SHP77 (cell line): ENCODE results near the gene ASPG.

Experiments
- DNase-seq, 2 experiments: peaks; one replicate each; lab custom pipeline; 2025; lab: John Stamatoyannopoulos, UW

ASPG gene

GRCh38 chr14:104105071-104105821, 19.7 kb downstream of the ASPG start:
- DNase-seq: no peak

- no peak for DNase-seq
Observed at GRCh38 chr14:104105822-104106470, 20.4 kb downstream of the ASPG start.

DNA sequence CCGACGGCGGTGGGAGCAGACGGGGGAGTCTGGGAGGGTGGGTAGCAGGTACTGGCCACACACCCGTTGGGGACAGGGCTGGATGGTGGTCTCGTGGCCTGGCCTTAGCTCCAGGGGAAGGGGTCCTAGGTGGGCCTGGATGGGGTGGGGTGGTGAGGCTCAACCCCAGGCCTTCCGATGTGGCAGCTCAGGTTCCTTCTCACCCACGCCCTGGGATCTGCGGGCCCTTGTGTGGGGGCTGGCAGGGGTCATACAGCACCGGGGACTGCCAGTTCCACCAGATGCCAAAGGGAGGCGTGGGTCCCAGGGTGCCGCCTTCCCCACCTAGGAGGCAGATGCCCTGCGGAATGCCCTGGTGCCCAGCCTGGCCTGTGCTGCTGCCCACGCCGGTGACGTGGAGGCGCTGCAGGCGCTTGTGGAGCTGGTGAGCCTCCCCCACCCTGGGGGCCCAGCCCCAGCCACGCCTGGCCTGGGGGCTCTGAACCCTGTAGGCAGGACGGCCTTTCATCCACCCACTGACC, 21.0 kb downstream of the ASPG start:
- DNase-seq: no peak

- no peak for DNase-seq
Observed at GRCh38 chr14:104107101-104107581, 21.6 kb downstream of the ASPG start.

DNA sequence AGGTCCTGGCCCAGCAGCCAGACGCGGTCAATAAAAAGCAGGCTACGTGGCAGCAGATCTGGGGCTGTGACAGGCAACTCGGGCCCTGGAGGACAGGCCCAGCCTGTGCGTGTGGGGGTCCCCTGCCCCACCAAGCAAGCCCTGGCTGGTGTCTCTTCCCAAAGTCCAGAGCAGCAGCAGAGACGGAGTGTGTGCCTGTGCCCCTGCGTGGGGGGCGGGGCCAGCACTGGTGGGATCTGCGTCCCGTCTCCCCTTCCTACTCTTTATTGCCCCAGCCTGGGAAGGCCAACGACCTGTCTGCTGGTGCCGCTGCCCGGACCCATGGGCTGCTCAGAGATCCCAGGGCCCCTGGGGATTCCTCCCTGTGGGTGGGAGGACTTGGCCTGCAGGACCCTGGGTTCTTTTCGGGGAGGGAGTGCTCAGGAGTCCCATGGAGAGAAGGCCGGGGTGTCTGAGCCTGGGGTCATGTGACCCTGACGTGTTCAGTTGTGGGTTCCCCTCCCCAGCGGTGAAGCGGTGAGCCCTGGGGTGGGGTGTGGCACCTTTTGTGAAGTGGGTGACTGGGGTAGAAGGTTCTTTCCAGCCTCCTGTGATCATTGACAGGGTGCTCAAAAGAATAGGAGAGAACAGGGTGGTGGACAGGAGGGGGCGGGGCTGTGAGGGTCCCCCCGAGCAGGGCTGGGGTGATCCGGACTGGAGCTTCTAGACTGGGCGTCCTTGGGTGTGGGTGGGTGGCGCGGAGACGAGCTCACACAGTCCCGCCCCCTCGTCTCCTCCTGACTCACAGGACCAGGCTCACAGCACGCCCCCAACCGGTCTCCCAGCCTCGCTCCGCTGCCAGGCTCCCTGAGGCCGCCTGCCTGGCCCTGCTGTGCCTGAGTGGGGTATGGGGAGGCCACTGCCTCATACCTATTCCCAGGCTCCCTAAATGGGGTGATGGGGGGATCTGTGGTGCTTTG, 22.4 kb downstream of the ASPG start:
- no peak for DNase-seq

DNA sequence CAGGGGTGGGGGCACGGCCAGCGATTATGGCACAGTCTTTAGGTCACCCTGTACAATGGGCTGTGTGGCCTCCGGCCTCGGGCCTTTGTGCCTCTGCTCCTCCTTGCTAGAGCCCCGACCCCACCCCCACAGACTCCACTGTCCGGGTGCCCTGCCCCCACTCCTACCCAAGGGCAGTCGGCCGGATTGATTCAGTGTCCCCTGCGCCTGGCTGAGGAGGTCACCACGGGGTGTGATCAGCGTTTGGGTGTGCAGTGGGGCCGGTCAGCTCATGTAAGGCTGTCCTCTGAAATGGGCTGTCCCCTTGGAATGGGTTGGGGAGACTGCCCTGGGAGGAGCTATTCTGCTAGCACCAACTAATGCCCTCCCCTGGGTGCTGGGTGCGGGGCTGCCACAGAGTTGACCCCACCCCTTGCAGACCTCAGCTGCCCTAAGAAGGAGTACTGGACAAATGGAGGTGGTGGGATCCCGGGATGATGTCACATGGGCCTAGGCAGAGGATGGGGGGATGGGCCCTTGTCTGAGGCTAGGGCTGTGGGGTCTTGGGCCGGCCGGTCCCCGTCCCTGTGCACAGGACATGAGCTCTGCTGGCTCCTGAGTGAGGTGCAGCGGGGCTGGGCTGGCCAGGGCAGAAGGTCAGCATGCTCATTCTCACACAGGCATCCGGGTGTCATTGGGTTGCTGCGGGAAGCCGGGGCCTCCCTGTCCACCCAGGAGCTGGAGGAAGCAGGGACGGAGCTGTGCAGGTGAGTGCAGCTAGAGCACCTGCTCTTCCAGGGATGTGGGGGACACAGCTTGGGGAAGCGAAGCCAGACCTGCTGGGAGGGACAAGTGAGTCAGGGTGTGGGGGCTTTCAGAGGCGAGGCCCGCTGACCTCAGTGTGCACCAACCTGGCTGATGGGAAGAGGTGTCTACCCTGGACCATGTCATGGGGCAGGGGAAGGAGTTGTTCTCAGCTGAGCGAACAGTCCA, 23.4 kb downstream of the ASPG start:
- no peak for DNase-seq

DNA sequence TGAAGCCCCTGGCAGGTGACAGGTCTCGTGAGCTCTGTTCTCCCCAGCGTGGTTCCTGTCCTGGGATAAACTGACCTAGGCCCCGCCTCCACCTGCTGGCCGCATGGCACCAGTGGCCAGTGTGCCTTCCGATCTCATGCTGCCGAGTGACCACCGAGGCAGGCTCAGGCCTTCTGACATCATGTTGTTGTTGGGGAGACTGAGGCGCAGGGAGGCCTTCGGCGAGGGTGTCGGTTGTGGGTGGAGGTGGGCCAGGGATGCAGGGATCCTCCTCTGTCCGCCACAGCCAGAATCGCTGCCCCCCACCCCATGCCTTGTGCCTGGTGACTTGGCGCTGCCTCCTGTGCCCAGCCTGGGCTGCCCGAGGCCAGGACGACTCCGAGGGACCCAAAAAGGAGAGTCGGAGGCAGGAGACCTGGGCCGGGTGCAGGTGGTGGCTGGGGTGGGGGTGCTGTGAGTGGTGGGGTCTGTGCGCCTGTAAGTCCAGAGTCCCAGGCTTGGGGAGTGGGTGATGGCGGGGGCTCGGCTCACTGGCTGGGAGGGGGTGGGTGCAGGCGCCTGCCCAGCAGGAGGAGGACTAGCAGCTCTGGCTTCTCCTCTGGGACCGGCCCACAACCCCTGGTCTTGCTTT, 24.3 kb downstream of the ASPG start:
- DNase-seq: no peak

GRCh38 chr14:104110491-104111209, 25.1 kb downstream of the ASPG start:
- no peak for DNase-seq

DNA sequence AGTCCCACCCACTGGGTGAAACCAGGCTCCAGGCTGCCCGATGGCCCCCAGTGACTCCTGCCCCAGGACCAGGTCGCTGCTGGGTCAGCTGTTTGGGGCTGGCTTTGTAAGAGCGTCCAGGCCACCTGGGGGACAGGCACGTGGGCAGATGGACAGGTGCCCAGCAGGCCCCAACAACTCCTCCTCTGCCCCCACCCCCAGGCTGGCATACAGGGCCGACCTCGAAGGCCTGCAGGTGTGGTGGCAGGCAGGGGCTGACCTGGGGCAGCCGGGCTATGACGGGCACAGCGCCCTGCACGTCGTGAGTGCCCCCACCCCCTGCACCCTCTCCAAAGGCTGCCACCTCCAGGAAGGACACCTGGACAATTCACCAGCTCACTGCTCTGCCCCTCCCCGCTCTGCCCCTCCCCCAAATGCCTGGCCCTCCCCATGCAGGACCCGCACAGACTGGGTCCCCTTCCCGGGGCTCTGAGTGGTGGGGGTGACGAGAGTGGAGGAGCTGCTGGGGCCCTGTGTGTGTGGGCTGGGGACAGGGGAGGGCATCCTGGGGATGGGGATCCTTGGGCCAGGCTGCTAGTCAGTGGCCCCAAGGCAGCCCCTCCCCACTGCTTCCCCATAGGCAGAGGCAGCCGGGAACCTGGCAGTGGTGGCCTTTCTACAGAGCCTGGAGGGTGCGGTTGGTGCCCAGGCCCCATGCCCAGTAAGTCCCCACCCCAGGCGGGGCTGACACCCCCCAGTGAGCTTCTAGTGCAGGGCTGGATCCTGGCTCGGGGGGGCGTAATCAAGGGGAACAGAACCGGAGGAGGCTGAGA, 26.0 kb downstream of the ASPG start:
- DNase-seq: no peak

DNA sequence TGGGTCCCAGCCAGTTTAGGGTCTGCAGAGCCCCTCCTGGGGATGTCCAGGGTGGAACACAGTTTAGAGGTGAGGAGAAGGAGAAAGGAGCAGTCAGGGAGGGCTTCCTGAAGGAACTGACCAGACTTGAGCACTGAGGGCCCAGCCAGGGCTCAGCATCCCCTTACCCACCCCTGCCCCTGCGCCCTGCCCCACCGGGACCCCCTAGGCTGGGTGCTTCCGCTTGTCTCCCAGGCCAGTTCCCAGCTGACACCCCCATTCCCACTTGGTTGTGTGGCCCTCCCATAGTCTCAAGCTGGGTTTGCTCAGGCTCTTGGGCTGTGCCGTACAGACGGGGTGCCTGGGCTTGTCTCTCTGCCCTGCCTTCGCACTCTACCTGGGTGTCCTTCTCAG, 26.6 kb downstream of the ASPG start:
- DNase-seq: no peak

- no peak for DNase-seq
Observed at GRCh38 chr14:104112609-104113571, 27.4 kb downstream of the ASPG start.

GRCh38 chr14:104113631-104114420, 28.3 kb downstream of the ASPG start:
- no peak for DNase-seq

DNA sequence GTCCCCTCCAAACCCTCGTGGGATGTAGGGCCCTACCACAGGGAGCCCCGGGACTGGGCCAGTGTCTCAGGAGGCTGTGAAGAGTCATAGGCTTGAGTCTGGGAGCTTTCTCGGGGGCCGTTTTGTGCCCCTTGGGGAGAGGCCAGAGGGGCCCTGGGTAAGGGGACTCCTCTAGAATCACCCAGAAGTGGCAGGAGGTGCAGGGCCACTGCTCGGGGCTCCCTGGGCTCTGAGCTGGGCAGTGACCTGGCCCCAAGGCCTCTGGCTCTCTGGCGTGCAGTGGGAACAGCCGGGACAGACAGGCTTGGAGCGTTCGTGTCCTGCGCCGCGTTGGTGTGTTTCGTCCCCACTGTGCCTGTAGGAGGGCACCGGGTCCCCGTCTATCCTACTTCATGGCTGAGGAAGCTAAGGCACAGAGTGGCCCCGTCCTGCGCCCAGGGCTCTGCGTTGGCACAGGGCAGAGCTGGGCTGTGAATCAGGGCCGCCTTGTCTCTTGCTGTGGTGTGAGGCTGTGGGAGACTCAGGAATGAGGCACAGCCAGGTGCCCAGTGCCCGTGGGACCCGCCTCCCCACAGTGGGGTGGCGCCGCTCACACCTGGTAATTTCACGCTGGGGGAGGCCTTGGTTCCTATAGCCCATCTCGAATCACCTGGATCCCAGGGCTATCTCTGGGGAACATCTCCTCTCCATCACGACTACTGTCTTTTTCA, 29.1 kb downstream of the ASPG start:
- no peak for DNase-seq

- no peak for DNase-seq
Observed at GRCh38 chr14:104115131-104115600, 29.7 kb downstream of the ASPG start.

DNA sequence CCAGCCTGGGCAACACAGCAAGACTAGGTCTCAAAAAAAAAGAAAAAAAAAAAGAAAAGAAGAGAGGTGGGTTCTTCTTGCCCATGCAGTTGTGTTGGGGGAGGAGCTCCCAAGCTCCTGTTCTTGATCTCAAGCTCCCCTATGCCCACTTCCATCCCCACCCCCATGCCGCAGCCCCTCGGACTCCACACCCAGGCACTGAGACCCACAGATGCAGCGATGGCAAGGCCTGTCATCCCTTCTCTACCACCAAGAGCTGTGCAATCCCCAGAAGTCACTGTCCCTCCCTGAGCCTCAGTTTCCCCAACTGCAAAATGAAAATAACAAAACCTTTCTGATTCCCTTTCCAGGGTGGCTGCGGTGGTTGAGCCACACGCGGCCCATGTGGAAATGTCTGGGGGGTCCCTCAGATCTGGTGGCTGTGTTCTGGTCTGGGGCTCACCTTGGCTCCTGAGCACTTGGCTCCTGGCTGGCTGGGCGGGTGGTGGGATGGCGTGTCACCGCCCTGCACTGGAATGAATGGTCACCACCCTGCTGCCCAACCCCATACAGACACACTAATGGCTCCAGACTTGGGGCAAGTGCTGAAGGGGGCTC, 30.3 kb downstream of the ASPG start:
- DNase-seq: no peak

- no peak for DNase-seq
Observed at GRCh38 chr14:104116288-104116755, 30.8 kb downstream of the ASPG start.
